Measurements from ENCODE around the gene MAPK1. TPM values are rescaled to one million over a fixed set of nuclear protein-coding genes. Genes with fewer than 3 reads are reported as not detected.

Gene MAPK1
- 64.3 TPM for total RNA-seq

DNA sequence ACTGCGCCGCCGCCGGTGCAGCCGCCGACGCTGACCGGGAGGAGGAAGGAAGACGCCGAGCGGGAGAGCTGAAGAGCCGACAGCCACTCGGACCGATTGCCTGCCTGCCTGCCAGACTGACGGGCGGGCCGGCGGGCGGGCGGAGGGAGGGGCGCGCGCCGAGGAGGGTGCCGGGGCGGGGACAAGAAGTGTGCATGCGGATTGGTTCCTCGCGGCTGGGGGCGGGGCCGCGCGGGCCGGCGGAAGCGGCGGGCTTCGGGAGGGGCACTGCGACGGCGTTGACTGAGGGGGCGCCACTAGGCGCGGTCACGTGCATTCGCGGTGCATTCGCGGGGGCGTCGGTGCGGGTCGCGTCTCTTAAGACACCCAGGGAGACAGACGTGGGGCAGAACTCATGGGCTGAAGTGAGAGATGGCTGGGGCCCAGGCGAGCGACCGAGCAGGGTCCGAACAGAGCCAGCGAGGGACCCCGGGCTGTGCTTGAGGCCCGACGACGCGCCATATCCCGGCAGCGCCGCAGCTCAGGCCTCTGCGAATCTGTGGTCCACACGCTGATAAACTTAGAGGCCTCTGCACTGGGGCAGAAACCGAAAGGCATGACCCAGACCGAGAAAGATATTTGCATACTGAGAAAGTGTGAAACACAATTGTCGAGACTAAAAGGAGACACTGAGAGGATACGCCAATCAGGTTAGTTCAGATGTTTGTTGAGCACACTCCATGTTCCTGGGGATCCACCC lies at the start of gene MAPK1:
TSS of gene MAPK1 (minus strand) at position 118 of the 739 bp plus-strand sequence. CDS start 205 bp downstream, outside the sequence.

DNA sequence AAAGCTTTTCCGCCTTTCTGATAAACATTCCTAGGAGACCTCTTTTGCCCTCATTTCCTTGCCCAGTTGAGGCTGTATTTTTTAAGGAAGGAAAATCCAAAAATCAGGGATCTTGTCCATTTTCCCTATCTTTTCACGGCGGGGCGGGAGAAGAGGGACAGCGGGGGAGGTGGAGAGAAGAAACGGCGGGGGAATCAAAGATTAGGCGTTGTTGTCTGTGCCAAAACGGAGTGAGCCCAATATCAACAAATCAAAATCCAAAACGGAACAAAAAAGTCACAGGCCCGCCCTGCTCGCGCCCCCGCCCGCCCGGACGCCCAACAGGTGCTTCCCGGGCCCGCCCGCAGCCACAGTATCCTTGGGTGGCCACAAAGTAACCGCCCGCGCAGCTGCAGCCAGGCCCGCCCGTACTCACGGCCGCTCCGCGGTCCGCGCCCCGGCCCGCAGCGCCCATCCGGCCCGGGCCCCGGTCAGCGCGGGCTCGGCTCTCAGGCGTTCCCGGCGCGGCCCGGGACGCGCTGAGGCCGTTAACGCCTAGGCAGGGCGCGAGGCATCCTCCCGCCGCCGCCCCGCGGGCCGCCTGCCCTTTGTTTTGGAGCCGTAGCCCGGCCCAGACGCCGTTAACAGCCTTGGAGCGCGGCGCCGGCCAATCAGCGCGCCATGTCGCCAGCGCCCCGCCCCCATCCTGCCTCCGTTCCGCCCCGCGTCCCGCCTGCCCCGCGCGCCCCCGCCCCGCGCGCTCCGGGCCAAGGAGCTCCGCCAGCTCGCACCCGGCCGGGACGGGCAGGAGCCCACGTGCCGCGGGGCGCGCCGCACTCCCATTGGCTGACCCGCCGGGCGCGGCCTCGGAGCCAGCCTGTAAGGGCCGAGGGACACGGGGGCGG lies 132.0 kb downstream of the MAPK1 start, which contains the start of gene YPEL1:
TSS of gene YPEL1 (minus strand) at position 595 of the 884 bp plus-strand sequence. CDS start 25,050 bp downstream, outside the sequence.

Other genes starting within 250 kb of the MAPK1 start
- gene YDJC, start 237.6 kb downstream of the MAPK1 start, total RNA-seq: 9.2 TPM
- 0.27 TPM for gene CCDC116, start 234.9 kb downstream of the MAPK1 start, total RNA-seq
- 3.8 TPM for gene SDF2L1, start 225.3 kb downstream of the MAPK1 start, total RNA-seq
- gene PPIL2, start 201.6 kb downstream of the MAPK1 start, total RNA-seq: 42.7 TPM
- 26.9 TPM for gene YPEL1, start 131.9 kb downstream of the MAPK1 start, total RNA-seq
- gene PPM1F, start 85.2 kb upstream of the MAPK1 start, total RNA-seq: 37.2 TPM
- gene TOP3B, start 115.1 kb upstream of the MAPK1 start, total RNA-seq: 33.6 TPM

Data from camera-type eye (tissue), 1 donor.